Endothelial cell (in vitro differentiated cells): ENCODE measurements around the gene STXBP4. TPM values are rescaled to one million over a fixed set of nuclear protein-coding genes. Genes with fewer than 3 reads are reported as not detected.

Source experiments
- DNase-seq: peaks from one replicate; pipeline ENCODE4 v3.0.0; 2021; ENCODE audit warnings: low spot score
- H3K27ac Mint-ChIP-seq: one replicate; pipeline ENCODE4 v1.8.0; 2021; ENCODE audit warnings: mixed read lengths, inconsistent platforms; ENCODE audit not compliant: unreplicated experiment
- H3K27me3 Mint-ChIP-seq: one replicate; pipeline ENCODE4 v1.8.0; 2021; ENCODE audit warnings: mild to moderate bottlenecking, moderate library complexity, mixed read lengths, inconsistent platforms; ENCODE audit not compliant: unreplicated experiment
- H3K36me3 Mint-ChIP-seq: one replicate; pipeline ENCODE4 v1.8.0; 2021; ENCODE audit warnings: mild to moderate bottlenecking, low read depth, mixed read lengths, inconsistent platforms; ENCODE audit not compliant: unreplicated experiment
- H3K4me1 Mint-ChIP-seq: one replicate; pipeline ENCODE4 v1.8.0; 2021; ENCODE audit warnings: mild to moderate bottlenecking, mixed read lengths, inconsistent platforms; ENCODE audit not compliant: unreplicated experiment
- H3K4me3 Mint-ChIP-seq: one replicate; pipeline ENCODE4 v1.8.0; 2021; ENCODE audit warnings: mild to moderate bottlenecking, mixed read lengths, inconsistent platforms; ENCODE audit not compliant: unreplicated experiment
- H3K9me3 Mint-ChIP-seq: one replicate; pipeline ENCODE4 v1.8.0; 2021; ENCODE audit warnings: mixed read lengths, inconsistent platforms; ENCODE audit not compliant: unreplicated experiment
- total RNA-seq: library from RNA; stranded (reverse); fragmentation: NEBNext Ultra II Directional; extraction: Animal tissue kit (Norgen Biotek cat#: 25700); gene quantifications from one replicate; pipeline ENCODE4 v1.2.1, GENCODE V29; 2021; ENCODE audit not compliant: unreplicated experiment
- TF ChIP-seq, protein P1 (sequence below): fragments of 200-600 bp; sonication (generic); IDR thresholded peaks from one replicate; pipeline ENCODE4 v1.5.0; 2021; ENCODE audit warnings: antibody characterized with exemption; ENCODE audit not compliant: unreplicated experiment

The STXBP4 gene
- total RNA-seq, 1 donor from 2014 or later: 7.5 TPM

DNA sequence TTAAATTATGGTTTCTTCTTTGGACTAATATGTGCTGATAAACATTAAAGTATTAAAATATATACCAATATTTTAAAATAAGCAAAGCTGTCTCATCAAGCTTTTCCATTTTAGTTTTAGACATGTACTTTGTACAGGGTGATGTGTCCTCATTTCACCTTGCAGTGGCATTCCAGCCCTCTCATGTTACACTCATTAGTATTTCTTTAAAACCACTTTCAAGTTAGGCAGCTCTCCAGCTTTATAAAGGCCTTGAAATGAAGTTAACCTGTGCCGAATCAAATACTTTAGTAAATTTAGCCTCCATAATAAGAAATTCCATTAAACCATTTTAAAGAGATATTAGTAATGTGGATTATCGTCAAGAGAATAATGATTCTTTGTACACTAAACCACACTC lies 188.6 kb downstream of the STXBP4 start:
- H3K4me3 Mint-ChIP-seq: no peak overlapping the region
- H3K9me3 Mint-ChIP-seq: no peaks in the 10 kb centered on the region
- H3K4me1 Mint-ChIP-seq: no peaks in the 10 kb centered on the region
- DNase-seq: no peak
- no peaks in the 10 kb centered on the region for H3K36me3 Mint-ChIP-seq
- TF ChIP-seq, protein P1, sequence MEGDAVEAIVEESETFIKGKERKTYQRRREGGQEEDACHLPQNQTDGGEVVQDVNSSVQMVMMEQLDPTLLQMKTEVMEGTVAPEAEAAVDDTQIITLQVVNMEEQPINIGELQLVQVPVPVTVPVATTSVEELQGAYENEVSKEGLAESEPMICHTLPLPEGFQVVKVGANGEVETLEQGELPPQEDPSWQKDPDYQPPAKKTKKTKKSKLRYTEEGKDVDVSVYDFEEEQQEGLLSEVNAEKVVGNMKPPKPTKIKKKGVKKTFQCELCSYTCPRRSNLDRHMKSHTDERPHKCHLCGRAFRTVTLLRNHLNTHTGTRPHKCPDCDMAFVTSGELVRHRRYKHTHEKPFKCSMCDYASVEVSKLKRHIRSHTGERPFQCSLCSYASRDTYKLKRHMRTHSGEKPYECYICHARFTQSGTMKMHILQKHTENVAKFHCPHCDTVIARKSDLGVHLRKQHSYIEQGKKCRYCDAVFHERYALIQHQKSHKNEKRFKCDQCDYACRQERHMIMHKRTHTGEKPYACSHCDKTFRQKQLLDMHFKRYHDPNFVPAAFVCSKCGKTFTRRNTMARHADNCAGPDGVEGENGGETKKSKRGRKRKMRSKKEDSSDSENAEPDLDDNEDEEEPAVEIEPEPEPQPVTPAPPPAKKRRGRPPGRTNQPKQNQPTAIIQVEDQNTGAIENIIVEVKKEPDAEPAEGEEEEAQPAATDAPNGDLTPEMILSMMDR: no peak
- no peak overlapping the region for H3K27ac Mint-ChIP-seq
- H3K27me3 Mint-ChIP-seq: no peaks in the 10 kb centered on the region

DNA sequence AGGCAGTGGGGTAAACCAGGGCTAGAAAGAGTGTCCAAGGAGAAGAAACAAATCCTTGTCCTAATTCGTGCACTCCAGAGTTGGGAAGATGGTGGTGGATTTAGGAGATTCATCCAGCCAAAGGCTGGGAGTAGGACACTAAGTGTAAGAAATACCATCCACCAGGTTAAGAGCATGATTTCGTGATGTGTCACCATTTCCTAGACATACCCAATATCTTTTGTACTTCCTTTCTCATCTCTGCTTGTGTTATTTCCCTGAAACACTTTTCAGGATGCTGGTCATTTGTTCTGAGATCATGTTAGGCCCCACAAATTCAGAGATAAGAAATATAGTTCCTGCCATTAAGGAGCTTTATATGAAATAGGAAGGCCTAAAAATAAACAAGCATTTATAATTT lies 189.9 kb downstream of the STXBP4 start:
- no peaks in the 10 kb centered on the region for H3K36me3 Mint-ChIP-seq
- TF ChIP-seq, protein P1: no peak
- no peak overlapping the region for H3K4me3 Mint-ChIP-seq
- no peak overlapping the region for H3K27ac Mint-ChIP-seq
- DNase-seq: no peak
- H3K27me3 Mint-ChIP-seq: no peaks in the 10 kb centered on the region
- no peaks in the 10 kb centered on the region for H3K4me1 Mint-ChIP-seq
- no peaks in the 10 kb centered on the region for H3K9me3 Mint-ChIP-seq

DNA sequence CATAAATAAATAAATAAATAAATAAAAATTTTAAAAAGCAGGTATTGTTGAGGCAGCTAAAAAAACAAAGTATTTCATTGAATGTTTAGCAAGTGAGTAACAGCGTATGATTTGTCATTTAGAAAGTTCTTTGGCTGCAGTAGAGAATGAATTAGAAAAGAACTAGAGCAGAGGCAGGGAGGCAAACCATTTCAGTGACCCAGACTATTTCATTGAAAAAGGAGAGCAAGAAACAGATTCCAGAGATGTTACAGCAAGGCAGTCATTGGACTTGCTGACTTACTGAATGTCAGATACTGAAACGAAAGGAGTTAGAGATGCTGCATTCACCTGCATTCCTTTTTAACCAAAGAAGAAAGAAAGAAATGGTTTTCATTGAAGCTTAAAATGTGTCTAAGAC lies 190.7 kb downstream of the STXBP4 start:
- TF ChIP-seq, protein P1: no peak
- no peak overlapping the region for H3K27ac Mint-ChIP-seq
- H3K9me3 Mint-ChIP-seq: no peaks in the 10 kb centered on the region
- DNase-seq: no peak
- no peaks in the 10 kb centered on the region for H3K4me1 Mint-ChIP-seq
- H3K36me3 Mint-ChIP-seq: no peaks in the 10 kb centered on the region
- no peaks in the 10 kb centered on the region for H3K27me3 Mint-ChIP-seq
- H3K4me3 Mint-ChIP-seq: no peak overlapping the region

- no peak overlapping the region for H3K27ac Mint-ChIP-seq
- H3K4me1 Mint-ChIP-seq: no peaks in the 10 kb centered on the region
- TF ChIP-seq, protein P1: no peak
- H3K27me3 Mint-ChIP-seq: no peaks in the 10 kb centered on the region
- no peaks in the 10 kb centered on the region for H3K9me3 Mint-ChIP-seq
- DNase-seq: no peak
- H3K4me3 Mint-ChIP-seq: no peak overlapping the region
- no peaks in the 10 kb centered on the region for H3K36me3 Mint-ChIP-seq
Measured at GRCh38 chr17:55160501-55160900, 191.9 kb downstream of the STXBP4 start.

- H3K27ac Mint-ChIP-seq: no peak overlapping the region
- H3K27me3 Mint-ChIP-seq: peaks cover 2% of the 10 kb centered on the region
- H3K36me3 Mint-ChIP-seq: no peaks in the 10 kb centered on the region
- TF ChIP-seq, protein P1: no peak
- no peaks in the 10 kb centered on the region for H3K9me3 Mint-ChIP-seq
- H3K4me1 Mint-ChIP-seq: no peaks in the 10 kb centered on the region
- DNase-seq: no peak
- no peak overlapping the region for H3K4me3 Mint-ChIP-seq
Measured at GRCh38 chr17:55161935-55162555, 193.5 kb downstream of the STXBP4 start.
